Hepatocyte (in vitro differentiated cells): ENCODE data around the gene SLC22A23.

Experiments used
- EZH2 ChIP-seq: fragments of 200-600 bp; sonication (generic); IDR thresholded peaks from 2 replicates; pipeline ENCODE4 v1.6.1; 2016; ENCODE audit warnings: antibody characterized with exemption, mild to moderate bottlenecking, borderline replicate concordance
- EZH2phosphoT487 ChIP-seq: fragments of 200-600 bp; sonication (generic); IDR thresholded peaks from one replicate; pipeline ENCODE4 v1.6.1; 2018; ENCODE audit warnings: antibody characterized with exemption, mild to moderate bottlenecking, low read depth, moderate library complexity; ENCODE audit not compliant: unreplicated experiment, severe bottlenecking
- TF ChIP-seq, protein P1 (sequence below): fragments of 200-600 bp; sonication (generic); IDR thresholded peaks from 2 replicates; pipeline ENCODE4 v1.5.1; 2016; ENCODE audit warnings: antibody characterized with exemption, mild to moderate bottlenecking; ENCODE audit not compliant: poor library complexity

DNA sequence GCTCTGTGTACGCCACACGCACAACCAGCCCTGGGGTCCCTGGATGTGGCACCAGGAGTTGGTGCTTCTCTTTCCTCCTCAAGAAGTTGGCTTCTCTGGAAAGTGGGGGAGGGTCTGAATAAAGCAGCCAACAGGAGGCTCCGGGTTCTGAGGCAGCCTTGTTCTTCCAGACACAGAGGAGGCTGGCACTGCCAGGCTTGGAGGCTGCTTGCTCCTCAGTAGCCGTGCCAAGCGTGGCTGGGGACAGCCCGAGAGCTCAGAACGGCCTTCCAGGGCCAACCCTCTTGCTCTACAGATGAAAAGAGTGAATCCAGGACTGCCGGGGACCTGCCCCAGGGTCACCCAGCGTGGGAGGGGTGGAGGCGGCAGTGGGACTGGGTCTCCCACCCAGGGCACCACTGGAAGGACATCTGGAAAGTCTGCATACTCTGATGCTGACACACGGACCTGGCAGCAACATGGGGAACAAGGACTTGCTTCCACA, 70.4 kb downstream of the SLC22A23 start:
- TF ChIP-seq, protein P1, sequence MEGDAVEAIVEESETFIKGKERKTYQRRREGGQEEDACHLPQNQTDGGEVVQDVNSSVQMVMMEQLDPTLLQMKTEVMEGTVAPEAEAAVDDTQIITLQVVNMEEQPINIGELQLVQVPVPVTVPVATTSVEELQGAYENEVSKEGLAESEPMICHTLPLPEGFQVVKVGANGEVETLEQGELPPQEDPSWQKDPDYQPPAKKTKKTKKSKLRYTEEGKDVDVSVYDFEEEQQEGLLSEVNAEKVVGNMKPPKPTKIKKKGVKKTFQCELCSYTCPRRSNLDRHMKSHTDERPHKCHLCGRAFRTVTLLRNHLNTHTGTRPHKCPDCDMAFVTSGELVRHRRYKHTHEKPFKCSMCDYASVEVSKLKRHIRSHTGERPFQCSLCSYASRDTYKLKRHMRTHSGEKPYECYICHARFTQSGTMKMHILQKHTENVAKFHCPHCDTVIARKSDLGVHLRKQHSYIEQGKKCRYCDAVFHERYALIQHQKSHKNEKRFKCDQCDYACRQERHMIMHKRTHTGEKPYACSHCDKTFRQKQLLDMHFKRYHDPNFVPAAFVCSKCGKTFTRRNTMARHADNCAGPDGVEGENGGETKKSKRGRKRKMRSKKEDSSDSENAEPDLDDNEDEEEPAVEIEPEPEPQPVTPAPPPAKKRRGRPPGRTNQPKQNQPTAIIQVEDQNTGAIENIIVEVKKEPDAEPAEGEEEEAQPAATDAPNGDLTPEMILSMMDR: no peak
- TF ChIP-seq EZH2phosphoT487 (no peak), EZH2 (no peak)
